Measurements from ENCODE around the gene MEMO1. TPM values are rescaled to one million over a fixed set of nuclear protein-coding genes. Genes with fewer than 3 reads are reported as not detected.
"Not testable (repeated sequence)": the region's sequence is repeated elsewhere in the genome, so short reads cannot be mapped to it uniquely, and the experiment has no call there.

The MEMO1 gene
- total and polyA plus RNA-seq, 2 of the 4 experiments (the other 2 are of a cell fraction): 23.7 to 49.7 TPM

DNA sequence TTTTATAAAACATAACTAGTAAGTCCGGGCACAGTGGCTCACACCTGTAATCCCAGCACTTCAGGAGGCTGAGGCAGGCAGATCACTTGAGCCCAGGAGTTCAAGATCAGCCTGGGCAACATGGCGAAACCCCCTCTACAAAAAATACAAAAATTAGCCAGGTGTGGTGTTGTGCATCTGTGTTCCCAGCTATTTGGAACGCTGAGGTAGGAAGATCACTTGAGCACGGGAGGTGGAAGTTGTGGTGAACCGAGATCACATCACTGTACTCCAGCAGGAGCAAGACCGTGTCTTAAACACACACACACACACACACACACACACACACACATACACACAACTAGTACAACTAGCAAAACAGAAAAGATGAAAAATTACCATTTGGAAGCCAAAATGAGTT, 103.3 kb downstream of the MEMO1 start:
- dilution Hi-C loops (cut with HindIII; ENCODE audit: low sequenced_read_pairs, unreplicated experiment); H4K8ac ChIP-seq (ENCODE audit: low read depth in 2 of 2, low read length in 2 of 2); intact Hi-C loops (cut with micrococcal nuclease); H2BK15ac ChIP-seq (ENCODE audit: low read depth, low read length); DNase-seq; H2AFZ ChIP-seq (replicated peaks; ENCODE audit: low read length, poor library complexity); H3K18ac ChIP-seq (ENCODE audit: low read depth, low read length); H3K4me1 ChIP-seq (ENCODE audit: control insufficient read depth, insufficient read depth, low read length); H3K9ac ChIP-seq (ENCODE audit: low read depth, low read length); H2AK9ac ChIP-seq (replicated peaks; ENCODE audit: low read depth, low read length, poor library complexity); H3K4me3 ChIP-seq (ENCODE audit: insufficient read depth, low read depth, low read length); H3K4me2 ChIP-seq (ENCODE audit: low read depth, low read length); POLR2A ChIA-PET (ENCODE audit: unreplicated experiment); H3K27me3 ChIP-seq (ENCODE audit: control insufficient read depth, insufficient read depth, low read length); H3K14ac ChIP-seq (replicated peaks; ENCODE audit: low read depth, low read length); H3K9me1 ChIP-seq (ENCODE audit: insufficient read depth, low read length); H4K91ac ChIP-seq (ENCODE audit: insufficient read depth, low read depth, low read length); H3K27ac ChIP-seq (ENCODE audit: insufficient read depth, low read length); in situ Hi-C loops (cut with MboI; ENCODE audit: low sequenced_read_pairs); H3K9me3 ChIP-seq (ENCODE audit: control insufficient read depth, insufficient read depth, low read length); H3K36me3 ChIP-seq (ENCODE audit: control insufficient read depth, insufficient read depth, low read length); H3K4ac ChIP-seq (ENCODE audit: low read depth, low read length); H2BK20ac ChIP-seq (ENCODE audit: low read depth, low read length); H4K5ac ChIP-seq (ENCODE audit: low read depth, low read length); H2AK5ac ChIP-seq (ENCODE audit: low read depth, low read length); H4K20me1 ChIP-seq (ENCODE audit: insufficient read depth, low read length); H3K23ac ChIP-seq (ENCODE audit: low read depth, low read length); BruUV-seq (replicated peaks); ATAC-seq (ENCODE audit: low read depth); H2BK120ac ChIP-seq (ENCODE audit: low read depth, low read length); H2BK5ac ChIP-seq (ENCODE audit: low read depth, low read length, poor library complexity, severe bottlenecking); H3K56ac ChIP-seq (ENCODE audit: extremely low read depth, insufficient read depth, low read length): not testable (repeated sequence)
- WGBS, 2 experiments (ENCODE audit: extremely low coverage in 2 of 2, insufficient read length in 1 of 2): no CpG with 5 or more reads among the region's 6 CpGs
- H3K79me1 ChIP-seq (ENCODE audit: low read depth in 1 of 2, low read length in 2 of 2): peaks cover 6 to 12% of the 10 kb centered on the region in 2 experiments; a peak in 3 of 4 replicates
- CTCF ChIA-PET: interaction anchor here (0.6 kb wide), 1 partner anchor 414 kb away, joined by 4 read pairs; no protein-coding TSS in a partner anchor

All from IMR-90 (cell line).